Measurements from ENCODE around the gene TCEAL4. TPM values are rescaled to one million over a fixed set of nuclear protein-coding genes. Genes with fewer than 3 reads are reported as not detected.

Gene TCEAL4
- 41.6 and 45.3 TPM in 2 replicates for total RNA-seq

DNA sequence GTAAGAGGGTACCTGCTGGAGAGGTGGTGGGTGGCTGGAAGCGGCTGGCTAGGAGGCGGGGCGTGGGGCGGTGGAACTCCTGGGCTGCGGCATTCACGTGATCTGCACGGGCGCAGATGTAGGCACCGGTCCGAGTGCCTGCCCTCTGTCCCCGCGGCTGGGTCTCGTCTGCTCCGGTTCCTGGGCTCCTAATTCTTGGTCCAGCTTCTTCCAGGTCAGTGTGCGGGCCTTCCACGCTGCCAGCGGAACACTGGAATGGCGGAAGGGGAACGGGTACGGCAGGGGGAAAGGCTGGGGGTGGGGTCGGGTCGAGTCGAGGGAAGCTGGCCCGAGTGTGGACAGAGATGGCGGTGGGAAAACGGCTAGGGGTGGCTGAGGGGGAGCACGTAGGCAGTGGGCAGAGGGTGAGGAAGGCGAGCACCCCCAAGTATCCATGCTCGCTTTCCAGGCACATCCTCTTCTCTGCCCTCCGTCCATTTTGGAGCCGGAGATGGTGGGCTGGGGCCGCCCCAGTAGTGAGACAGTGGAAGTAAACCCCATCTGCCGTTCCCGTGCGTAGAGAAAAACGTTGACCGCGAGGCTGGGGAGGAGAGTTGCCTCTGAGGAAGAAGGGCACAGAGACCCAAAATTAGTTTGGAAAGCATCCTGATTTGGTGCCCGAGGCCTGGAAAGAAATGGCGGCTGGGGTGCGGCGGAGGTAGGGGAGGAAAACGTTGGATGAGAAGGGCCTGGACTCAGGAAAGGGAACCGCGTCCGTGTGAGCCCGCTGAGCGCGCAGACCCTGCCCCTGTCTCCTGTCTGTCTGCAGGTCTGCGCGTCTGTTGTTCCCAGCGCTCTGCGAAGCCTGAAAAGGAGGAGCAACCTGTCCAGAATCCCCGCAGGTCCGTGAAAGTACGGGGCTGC, at the start of gene TCEAL4:
TSS of gene TCEAL4 (plus strand) at position 105 of the 903 bp plus-strand sequence. CDS start 1,161 bp downstream, outside the sequence.
- TF ChIP-seq, protein P1, sequence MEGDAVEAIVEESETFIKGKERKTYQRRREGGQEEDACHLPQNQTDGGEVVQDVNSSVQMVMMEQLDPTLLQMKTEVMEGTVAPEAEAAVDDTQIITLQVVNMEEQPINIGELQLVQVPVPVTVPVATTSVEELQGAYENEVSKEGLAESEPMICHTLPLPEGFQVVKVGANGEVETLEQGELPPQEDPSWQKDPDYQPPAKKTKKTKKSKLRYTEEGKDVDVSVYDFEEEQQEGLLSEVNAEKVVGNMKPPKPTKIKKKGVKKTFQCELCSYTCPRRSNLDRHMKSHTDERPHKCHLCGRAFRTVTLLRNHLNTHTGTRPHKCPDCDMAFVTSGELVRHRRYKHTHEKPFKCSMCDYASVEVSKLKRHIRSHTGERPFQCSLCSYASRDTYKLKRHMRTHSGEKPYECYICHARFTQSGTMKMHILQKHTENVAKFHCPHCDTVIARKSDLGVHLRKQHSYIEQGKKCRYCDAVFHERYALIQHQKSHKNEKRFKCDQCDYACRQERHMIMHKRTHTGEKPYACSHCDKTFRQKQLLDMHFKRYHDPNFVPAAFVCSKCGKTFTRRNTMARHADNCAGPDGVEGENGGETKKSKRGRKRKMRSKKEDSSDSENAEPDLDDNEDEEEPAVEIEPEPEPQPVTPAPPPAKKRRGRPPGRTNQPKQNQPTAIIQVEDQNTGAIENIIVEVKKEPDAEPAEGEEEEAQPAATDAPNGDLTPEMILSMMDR (IDR thresholded peaks at IDR 0.05; ENCODE audit: insufficient read depth, low read depth, low read length), result no peak
- peak; percentile 23 for DNase-seq (ENCODE audit: low read depth)
- peak within 1 kb of the TSS; percentile 76 for H3K4me3 ChIP-seq (ENCODE audit: low read depth, low read length)

DNA sequence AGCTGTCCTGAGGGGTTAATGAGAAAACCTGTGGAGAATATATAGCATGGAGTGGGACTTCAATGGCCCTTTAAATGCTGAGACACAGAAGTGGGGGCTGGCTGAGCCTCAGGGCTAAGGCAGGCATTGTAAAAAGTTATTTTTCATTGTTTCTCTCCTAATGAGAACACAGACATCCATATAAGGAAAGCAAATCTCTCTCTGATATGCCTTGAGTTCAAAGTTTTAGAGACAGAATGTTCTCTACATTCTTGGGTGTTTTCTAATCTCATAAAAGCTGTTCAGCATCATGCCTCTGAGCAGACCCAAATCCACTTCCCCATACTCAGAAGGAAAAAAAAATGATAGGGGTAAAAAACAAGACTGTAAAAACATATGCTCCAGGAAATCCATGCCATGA, 49.2 kb upstream of the TCEAL4 start:
- TF ChIP-seq, protein P1 (IDR thresholded peaks at IDR 0.05; ENCODE audit: insufficient read depth, low read depth, low read length), result no peak
- peak; percentile 56 for DNase-seq (ENCODE audit: low read depth)
- no peak overlapping the region for H3K4me3 ChIP-seq (ENCODE audit: low read depth, low read length)

DNA sequence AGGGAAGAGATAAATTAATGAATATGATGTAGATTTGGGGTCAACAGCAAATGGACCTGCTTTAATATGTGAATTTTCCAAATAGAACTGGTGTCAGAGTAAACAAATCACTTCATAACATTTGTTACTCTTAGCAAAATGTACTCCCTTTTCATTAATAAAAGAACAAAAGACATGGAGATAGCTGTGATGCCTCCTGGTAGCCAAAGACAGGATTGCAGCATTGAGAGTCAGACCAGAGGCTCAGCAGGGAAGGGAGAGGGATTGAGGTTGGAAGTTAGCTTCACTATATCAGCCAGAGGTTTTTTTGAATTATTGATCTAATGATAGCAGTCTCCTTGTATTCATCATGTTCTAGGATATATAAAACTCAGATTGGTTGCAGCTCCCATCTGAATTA, 48.6 kb upstream of the TCEAL4 start:
- TF ChIP-seq, protein P1 (IDR thresholded peaks at IDR 0.05; ENCODE audit: insufficient read depth, low read depth, low read length), result peak; percentile 7
- no peak for DNase-seq (ENCODE audit: low read depth)
- no peak overlapping the region for H3K4me3 ChIP-seq (ENCODE audit: low read depth, low read length)

DNA sequence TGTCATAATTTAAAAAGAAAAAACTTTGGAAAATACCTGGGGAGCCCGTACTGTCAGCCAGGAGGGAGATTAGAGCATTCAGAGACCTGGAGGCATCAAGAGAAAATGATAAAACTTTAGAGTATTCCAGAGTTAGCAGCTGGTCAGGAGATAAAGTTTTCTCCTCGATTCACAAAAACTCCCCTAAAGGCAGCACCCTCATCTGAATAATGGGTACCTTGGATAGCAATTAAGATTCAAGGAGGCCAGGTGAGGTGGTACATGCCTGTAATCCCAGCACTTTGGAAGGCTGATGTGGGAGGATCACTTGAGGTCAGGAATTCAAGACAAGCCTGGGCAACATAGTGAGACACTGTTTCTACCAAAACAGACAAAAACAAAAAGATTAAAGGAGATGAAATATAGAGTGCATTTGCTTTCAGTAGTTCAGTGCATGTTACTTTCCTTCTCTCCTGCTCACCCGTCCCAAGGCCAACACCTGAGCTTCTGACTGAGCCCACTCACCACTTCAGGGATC, 47.4 kb upstream of the TCEAL4 start:
- TF ChIP-seq, protein P1 (IDR thresholded peaks at IDR 0.05; ENCODE audit: insufficient read depth, low read depth, low read length), result no peak

DNA sequence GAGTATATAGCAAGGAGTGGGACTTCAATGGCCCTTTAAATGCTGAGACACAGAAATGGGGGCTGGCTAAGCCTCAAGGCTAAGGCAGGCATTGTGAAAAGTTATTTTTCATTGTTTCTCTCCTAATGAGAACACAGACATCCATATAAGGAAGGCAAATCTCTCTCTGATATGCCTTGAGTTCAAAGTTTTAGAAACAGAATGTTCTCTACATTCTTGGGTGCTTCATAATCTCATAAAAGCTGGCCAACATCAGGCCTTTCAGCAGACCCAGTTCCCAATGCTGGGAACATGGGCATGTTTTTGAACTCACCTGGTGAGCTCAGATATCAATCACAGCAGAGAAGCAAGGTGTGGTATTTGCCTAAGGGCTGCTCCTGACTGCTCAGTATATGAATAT, 46.6 kb upstream of the TCEAL4 start:
- TF ChIP-seq, protein P1 (IDR thresholded peaks at IDR 0.05; ENCODE audit: insufficient read depth, low read depth, low read length), result no peak
- no peak overlapping the region for H3K4me3 ChIP-seq (ENCODE audit: low read depth, low read length)
- peak; percentile 25 for DNase-seq (ENCODE audit: low read depth)

More for the DNA sequence above, 47.4 kb upstream of the TCEAL4 start:
- H3K4me3 ChIP-seq (ENCODE audit: low read depth, low read length), result no peak overlapping the region
- DNase-seq (ENCODE audit: low read depth), result no peak

DNA sequence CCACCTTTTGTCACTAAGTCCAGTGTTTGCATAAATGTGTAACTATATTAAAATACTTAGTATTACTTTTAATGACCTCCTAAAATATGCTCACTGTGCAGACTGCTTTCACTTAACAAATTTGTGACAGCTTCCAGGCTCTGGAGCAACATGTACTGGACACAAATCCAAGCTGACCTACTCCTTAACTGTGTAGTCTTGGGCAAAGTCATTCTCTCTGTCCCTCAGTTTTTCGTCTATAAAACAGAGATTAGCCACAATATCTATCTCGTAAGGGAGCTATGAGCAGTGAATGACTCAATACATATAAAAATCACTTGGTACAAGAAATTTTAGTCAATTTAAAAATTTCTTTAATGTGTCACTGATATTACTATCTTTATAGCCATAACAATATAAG, 45.6 kb upstream of the TCEAL4 start:
- TF ChIP-seq, protein P1 (IDR thresholded peaks at IDR 0.05; ENCODE audit: insufficient read depth, low read depth, low read length), result no peak
- H3K4me3 ChIP-seq (ENCODE audit: low read depth, low read length), result no peak overlapping the region
- DNase-seq (ENCODE audit: low read depth), result peak; percentile 47
